Aorta (tissue), 5 donors: ENCODE measurements around the gene SLC6A12. TPM values are rescaled to one million over a fixed set of nuclear protein-coding genes. Genes with fewer than 3 reads are reported as not detected.
A peak's percentile ranks its signal among the peaks of the same experiment; 100 is the strongest.

Experiments used
- ATAC-seq: fragments of 200-7000 bp; cut with Tn5 transposase; one replicate; pipeline ENCODE4 v1.9.1; 2022; ENCODE audit warnings: moderate library complexity; ENCODE audit not compliant: low FRiP score
- DNase-seq, 2 donors: peaks; one replicate each; pipeline ENCODE4 v3.0.0-alpha.2; 2020
- H3K27ac ChIP-seq, 2 donors: one replicate each; pipeline ENCODE4 v1.5.1; 2013; ENCODE audit warnings: low read length in 2 of 2, mild to moderate bottlenecking in 2 of 2, moderate library complexity in 2 of 2, control low read depth in 1 of 2, inconsistent platforms in 1 of 2, low read depth in 1 of 2
- H3K27me3 ChIP-seq, 2 donors: one replicate each; pipeline ENCODE4 v1.6.1; 2013; ENCODE audit warnings: control low read depth in 1 of 2, low read length in 1 of 2, mild to moderate bottlenecking in 1 of 2, moderate library complexity in 1 of 2; ENCODE audit not compliant: insufficient read depth in 2 of 2, control insufficient read depth in 1 of 2
- H3K36me3 ChIP-seq, 2 donors: one replicate each; pipeline ENCODE4 v1.6.1; 2013; ENCODE audit warnings: control low read depth in 1 of 2, low read length in 1 of 2, mild to moderate bottlenecking in 1 of 2; ENCODE audit not compliant: insufficient read depth in 2 of 2, control insufficient read depth in 1 of 2
- H3K4me1 ChIP-seq, 2 donors: one replicate each; pipeline ENCODE4 v1.6.1; 2013; ENCODE audit warnings: low read length in 2 of 2, control low read depth in 1 of 2, mild to moderate bottlenecking in 1 of 2, moderate library complexity in 1 of 2; ENCODE audit not compliant: insufficient read depth in 2 of 2, control insufficient read depth in 1 of 2
- H3K4me3 ChIP-seq, 2 donors: one replicate each; pipeline ENCODE4 v1.5.1; 2013; ENCODE audit warnings: low read length in 2 of 2, control low read depth in 1 of 2, mild to moderate bottlenecking in 1 of 2
- H3K9me3 ChIP-seq: one replicate; pipeline ENCODE4 v1.6.1; 2013; ENCODE audit warnings: mild to moderate bottlenecking, low read length; ENCODE audit not compliant: control insufficient read depth
- WGBS, 2 donors: extraction: QIAGEN DNeasy Blood & Tissue Kit; methylation state at CpG; one replicate each; pipeline ENCODE4 v1.1.7; 2013; 5-methylcytosine and 5-hydroxymethylcytosine counted together
- intact Hi-C, 2 donors: fragments of 100-400 bp; cut with DNase I; formaldehyde crosslinking; loops; one replicate each; pipeline versions ENCODE4 v1.14.2 to v1.15.0; 2022
- polyA plus RNA-seq, 2 donors: library from polyadenylated mRNA; stranded (reverse); fragments of 200-250 nt; gene quantifications; one replicate each; pipeline ENCODE4 v1.2.3, GENCODE V29; 2013
- total RNA-seq, 2 donors: library from RNA; stranded (reverse); fragmentation: NEBNext Ultra II Directional; extraction: Animal tissue kit (Norgen Biotek cat#: 25700); gene quantifications; one replicate each; pipeline ENCODE4 v1.2.1, GENCODE V29; 2021
- donor health status: healthy with polysubstance abuse.
- donor health status: Bipolar disorder and iron deficiency.
- donor health status: DM: no; HTN: no; CAD: no.
- donor health status: DM: no; HTN: no; CAD: no.
- donor health status: DM: yes; HTN: yes; CAD: no.

The SLC6A12 gene
- total and polyA plus RNA-seq, 4 donors: 0.38 to 2.2 (median 1.3) TPM; not detected in 1

GRCh38 chr12:215116-215515, 1.2 kb upstream of the SLC6A12 start:
- Histone ChIP-seq H3K4me1 (no peaks in the 10 kb centered on the region), H3K9me3 (no peaks in the 10 kb centered on the region), H3K36me3 (no peaks in the 10 kb centered on the region), H3K4me3 (no peak overlapping the region), H3K27me3 (no peaks in the 10 kb centered on the region), H3K27ac (no peak overlapping the region)
- intact Hi-C loops: no loop called here
- ATAC-seq (no peak), DNase-seq (no peak)
- WGBS, 2 donors: 89 to 92% methylated on average over 6 of the region's 6 CpGs

GRCh38 chr12:213527-213932, 427 bp downstream of the SLC6A12 start:
- no peak overlapping the region for H3K4me3 ChIP-seq
- intact Hi-C loops: no loop called here
- 45 to 46% methylated on average over 12 of the region's 12 CpGs for WGBS, 2 donors
- DNase-seq (peak in 1 of 2 donors; percentile 66), ATAC-seq (no peak)
- H3K36me3 ChIP-seq: no peaks in the 10 kb centered on the region
- H3K9me3 ChIP-seq: no peaks in the 10 kb centered on the region
- no peaks in the 10 kb centered on the region for H3K27me3 ChIP-seq
- H3K4me1 ChIP-seq: no peaks in the 10 kb centered on the region
- no peak overlapping the region for H3K27ac ChIP-seq

- Histone ChIP-seq H3K27ac (no peak overlapping the region), H3K4me1 (no peaks in the 10 kb centered on the region), H3K36me3 (no peaks in the 10 kb centered on the region), H3K9me3 (no peaks in the 10 kb centered on the region), H3K27me3 (no peaks in the 10 kb centered on the region), H3K4me3 (no peak overlapping the region)
- intact Hi-C loops: no loop called here
- 41% methylated on average over 22 of the region's 22 CpGs for WGBS, 2 donors
- peak in 1 of 2 donors; percentile 69 for DNase-seq
- ATAC-seq: peak; percentile 30
These were observed 1.0 kb downstream of the SLC6A12 start for GRCh38 chr12:212715-213526.

GRCh38 chr12:212415-212714, 1.6 kb downstream of the SLC6A12 start:
- WGBS, 2 donors: 75% methylated on average over 8 of the region's 8 CpGs
- ATAC-seq: no peak

GRCh38 chr12:211639-212414, 2.1 kb downstream of the SLC6A12 start:
- Histone ChIP-seq H3K9me3 (no peaks in the 10 kb centered on the region), H3K36me3 (no peaks in the 10 kb centered on the region), H3K27ac (no peak overlapping the region), H3K4me1 (no peaks in the 10 kb centered on the region), H3K4me3 (no peak overlapping the region), H3K27me3 (no peaks in the 10 kb centered on the region)
- DNase-seq (peak in 1 of 2 donors; percentile 67), ATAC-seq (no peak)
- intact Hi-C loops: no loop called here
- 90 to 91% methylated on average over 16 of the region's 16 CpGs for WGBS, 2 donors

More at GRCh38 chr12:212415-212714, 1.6 kb downstream of the SLC6A12 start:
- Histone ChIP-seq H3K4me3 (no peak overlapping the region), H3K4me1 (no peaks in the 10 kb centered on the region), H3K27ac (no peak overlapping the region), H3K27me3 (no peaks in the 10 kb centered on the region), H3K36me3 (no peaks in the 10 kb centered on the region), H3K9me3 (no peaks in the 10 kb centered on the region)
- no peak for DNase-seq
- intact Hi-C loops: no loop called here

- intact Hi-C loops: no loop called here
- ATAC-seq (no peak), DNase-seq (peak in 1 of 2 donors; percentile 24)
- Histone ChIP-seq H3K27me3 (no peaks in the 10 kb centered on the region), H3K27ac (no peak overlapping the region), H3K36me3 (no peaks in the 10 kb centered on the region), H3K9me3 (no peaks in the 10 kb centered on the region), H3K4me1 (no peaks in the 10 kb centered on the region), H3K4me3 (no peak overlapping the region)
- WGBS, 2 donors: 92% methylated on average over 3 of the region's 3 CpGs
These were observed 2.9 kb downstream of the SLC6A12 start for GRCh38 chr12:211142-211465.

GRCh38 chr12:210277-211141, 3.4 kb downstream of the SLC6A12 start:
- no peaks in the 10 kb centered on the region for H3K27me3 ChIP-seq
- DNase-seq: peak in 1 of 2 donors; percentile 16
- no peaks in the 10 kb centered on the region for H3K36me3 ChIP-seq
- H3K4me3 ChIP-seq: no peak overlapping the region
- H3K4me1 ChIP-seq: no peaks in the 10 kb centered on the region
- H3K27ac ChIP-seq: no peak overlapping the region
- H3K9me3 ChIP-seq: no peaks in the 10 kb centered on the region
- ATAC-seq: no peak
- intact Hi-C loops: no loop called here
- 74 to 77% methylated on average over 16 of the region's 16 CpGs for WGBS, 2 donors

GRCh38 chr12:209851-210250, 4.1 kb downstream of the SLC6A12 start:
- DNase-seq (no peak), ATAC-seq (no peak)
- Histone ChIP-seq H3K36me3 (no peaks in the 10 kb centered on the region), H3K27ac (no peak overlapping the region), H3K27me3 (no peaks in the 10 kb centered on the region), H3K4me3 (no peak overlapping the region), H3K9me3 (no peaks in the 10 kb centered on the region), H3K4me1 (no peaks in the 10 kb centered on the region)
- intact Hi-C loops: no loop called here
- 90 to 91% methylated on average over 12 of the region's 12 CpGs for WGBS, 2 donors
